ENCODE results near the gene SCMH1.

- TF ChIP-seq CTCF (IDR thresholded peaks at IDR 0.05; ENCODE audit: poor library complexity) (no peak), EZH2phosphoT487 (IDR thresholded peaks at IDR 0.05; ENCODE audit: low read depth, severe bottlenecking, unreplicated experiment) (no peak)
These were observed 42.0 kb upstream of the SCMH1 start for GRCh38 chr1:41284121-41284520.

All from hepatocyte (in vitro differentiated cells).